HPDE6-E6E7 (cell line): ENCODE measurements around the gene DNAJC12.
"Not testable (repeated sequence)": the region's sequence is repeated elsewhere in the genome, so short reads cannot be mapped to it uniquely, and the experiment has no call there.

Experiments used
- DNase-seq: peaks from one replicate; pipeline ENCODE4 v3.0.0; 2011; ENCODE audit warnings: missing footprints; ENCODE audit errors: extremely low spot score

The DNAJC12 gene

GRCh38 chr10:67837541-67838314 lies at the start of gene DNAJC12:
Gene DNAJC12, minus strand, starts transcription at chr10:67838188. Its CDS starts 177 bp downstream, at chr10:67838011.
- peak; percentile 39 for DNase-seq

GRCh38 chr10:67884842-67885670 lies 47.1 kb upstream of the DNAJC12 start:
- peak; percentile 46 for DNase-seq

- peak; percentile 84 for DNase-seq
Observed at GRCh38 chr10:67884313-67884841, 46.4 kb upstream of the DNAJC12 start, which contains the start of gene SIRT1. Gene SIRT1, plus strand, starts transcription at chr10:67884656. Its CDS starts 66 bp downstream, at chr10:67884722.

GRCh38 chr10:67883710-67884312 lies 45.8 kb upstream of the DNAJC12 start:
- DNase-seq, result no peak

GRCh38 chr10:67878133-67878532 lies 40.1 kb upstream of the DNAJC12 start:
- no peak for DNase-seq

GRCh38 chr10:67877421-67877820 lies 39.4 kb upstream of the DNAJC12 start:
- DNase-seq, result not testable (repeated sequence)

GRCh38 chr10:67875340-67876238 lies 37.6 kb upstream of the DNAJC12 start:
- no peak for DNase-seq

GRCh38 chr10:67869996-67870395 lies 32.0 kb upstream of the DNAJC12 start:
- no peak for DNase-seq

- DNase-seq, result no peak
Observed at GRCh38 chr10:67868132-67868531, 30.1 kb upstream of the DNAJC12 start.

GRCh38 chr10:67864607-67865371 lies 26.8 kb upstream of the DNAJC12 start:
- no peak for DNase-seq

- DNase-seq, result no peak
Observed at GRCh38 chr10:67863094-67863493, 25.1 kb upstream of the DNAJC12 start.

- DNase-seq, result no peak
Observed at GRCh38 chr10:67861750-67862432, 23.9 kb upstream of the DNAJC12 start.

GRCh38 chr10:67858971-67859370 lies 21.0 kb upstream of the DNAJC12 start:
- no peak for DNase-seq

GRCh38 chr10:67853512-67853911 lies 15.5 kb upstream of the DNAJC12 start:
- no peak for DNase-seq

- no peak for DNase-seq
Observed at GRCh38 chr10:67852761-67853160, 14.8 kb upstream of the DNAJC12 start.

- DNase-seq, result no peak
Observed at GRCh38 chr10:67851186-67851585, 13.2 kb upstream of the DNAJC12 start.

GRCh38 chr10:67849331-67850011 lies 11.5 kb upstream of the DNAJC12 start:
- DNase-seq, result peak; percentile 85

GRCh38 chr10:67843284-67843683 lies 5.3 kb upstream of the DNAJC12 start:
- no peak for DNase-seq

- no peak for DNase-seq
Observed at GRCh38 chr10:67841737-67842136, 3.7 kb upstream of the DNAJC12 start.
